Measurements from ENCODE around the gene ITSN1.

Gene ITSN1

GRCh38 chr21:33688353-33688752 is 46.1 kb downstream of the ITSN1 start:
- Histone ChIP-seq H3K9me3 (no peaks in the 10 kb centered on the region), H3K27me3 (no peaks in the 10 kb centered on the region), H3K36me3 (no peaks in the 10 kb centered on the region), H3K4me1 (peaks cover 5% of the 10 kb centered on the region), H3K4me3 (ENCODE audit: low read depth, low read length) (no peak overlapping the region)
- DNase-seq: no peak
- TF ChIP-seq CTCF (IDR thresholded peaks at IDR 0.05; ENCODE audit: low read depth, low read length): no peak

- no peak for DNase-seq
- H3K36me3 ChIP-seq: no peaks in the 10 kb centered on the region
- H3K4me3 ChIP-seq (ENCODE audit: low read depth, low read length): no peak overlapping the region
- no peaks in the 10 kb centered on the region for H3K9me3 ChIP-seq
- H3K4me1 ChIP-seq: peaks cover 2% of the 10 kb centered on the region
- H3K27me3 ChIP-seq: no peaks in the 10 kb centered on the region
- no peak for TF ChIP-seq CTCF (IDR thresholded peaks at IDR 0.05; ENCODE audit: low read depth, low read length)
Observed at GRCh38 chr21:33690874-33691273, 48.6 kb downstream of the ITSN1 start.

- no peak overlapping the region for H3K4me3 ChIP-seq (ENCODE audit: low read depth, low read length)
- H3K36me3 ChIP-seq: no peaks in the 10 kb centered on the region
- DNase-seq: no peak
- peaks cover 3% of the 10 kb centered on the region; the same call in 1 of the 2 replicates for H3K4me1 ChIP-seq
- no peaks in the 10 kb centered on the region for H3K9me3 ChIP-seq
- TF ChIP-seq CTCF (IDR thresholded peaks at IDR 0.05; ENCODE audit: low read depth, low read length): no peak
- no peaks in the 10 kb centered on the region for H3K27me3 ChIP-seq
Observed at GRCh38 chr21:33691945-33692603, 49.8 kb downstream of the ITSN1 start.

GRCh38 chr21:33695813-33696212 is 53.5 kb downstream of the ITSN1 start:
- DNase-seq: no peak
- Histone ChIP-seq H3K27me3 (no peaks in the 10 kb centered on the region), H3K4me3 (ENCODE audit: low read depth, low read length) (no peak overlapping the region), H3K36me3 (no peaks in the 10 kb centered on the region), H3K9me3 (no peaks in the 10 kb centered on the region), H3K4me1 (peaks cover 3% of the 10 kb centered on the region; the same call in 1 of the 2 replicates)
- TF ChIP-seq CTCF (IDR thresholded peaks at IDR 0.05; ENCODE audit: low read depth, low read length): no peak

- no peak for TF ChIP-seq CTCF (IDR thresholded peaks at IDR 0.05; ENCODE audit: low read depth, low read length)
- Histone ChIP-seq H3K4me3 (ENCODE audit: low read depth, low read length) (no peak overlapping the region), H3K4me1 (peaks cover 3% of the 10 kb centered on the region; the same call in 1 of the 2 replicates), H3K9me3 (no peaks in the 10 kb centered on the region), H3K36me3 (no peaks in the 10 kb centered on the region), H3K27me3 (no peaks in the 10 kb centered on the region)
- DNase-seq: no peak
Observed at GRCh38 chr21:33696465-33696864, 54.2 kb downstream of the ITSN1 start.

GRCh38 chr21:33698087-33698860 is 56.0 kb downstream of the ITSN1 start:
- Histone ChIP-seq H3K4me3 (ENCODE audit: low read depth, low read length) (no peak overlapping the region), H3K27me3 (no peaks in the 10 kb centered on the region), H3K36me3 (no peaks in the 10 kb centered on the region), H3K9me3 (no peaks in the 10 kb centered on the region), H3K4me1 (peaks cover 3% of the 10 kb centered on the region; the same call in 1 of the 2 replicates)
- no peak for TF ChIP-seq CTCF (IDR thresholded peaks at IDR 0.05; ENCODE audit: low read depth, low read length)
- no peak for DNase-seq
